SU-DHL-6 (cell line): Measurements from ENCODE around the gene DUS1L.

Experiments
- EZH2phosphoT487 ChIP-seq: fragments of 200-600 bp; sonication (generic), shearing (Covaris generic); conservative IDR thresholded peaks from 2 replicates; pipeline ENCODE4 v1.6.1; 2018; ENCODE audit warnings: mild to moderate bottlenecking, antibody characterized with exemption, low read length, moderate library complexity, mixed read lengths
- TF ChIP-seq, protein P1 (sequence below): fragments of 200-600 bp; sonication (generic); IDR thresholded peaks from one replicate; pipeline ENCODE4 v1.5.1; 2017; ENCODE audit warnings: antibody characterized with exemption, mild to moderate bottlenecking, low read length, moderate library complexity; ENCODE audit not compliant: insufficient read depth, poor library complexity, severe bottlenecking

DNA sequence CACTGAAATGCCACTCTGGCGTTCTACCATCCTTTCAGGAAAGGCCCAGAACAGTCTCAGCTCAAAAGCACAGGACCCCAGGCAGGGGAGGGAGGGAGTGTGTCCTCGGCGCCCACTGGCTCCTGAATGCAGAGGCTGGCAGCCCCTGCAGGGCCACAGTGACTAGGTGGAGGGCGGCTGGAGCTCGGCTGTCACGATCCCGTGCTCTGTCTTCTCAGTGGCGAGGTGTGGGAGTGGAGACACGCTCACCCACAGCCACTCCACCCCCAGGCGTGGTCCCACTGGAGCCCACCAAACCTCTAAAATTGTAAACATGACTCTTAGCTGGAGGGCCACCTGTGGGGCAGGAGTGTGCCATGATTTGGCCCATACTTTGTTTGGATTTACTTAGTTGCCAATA is 48.8 kb upstream of the DUS1L start:
- TF ChIP-seq, protein P1, sequence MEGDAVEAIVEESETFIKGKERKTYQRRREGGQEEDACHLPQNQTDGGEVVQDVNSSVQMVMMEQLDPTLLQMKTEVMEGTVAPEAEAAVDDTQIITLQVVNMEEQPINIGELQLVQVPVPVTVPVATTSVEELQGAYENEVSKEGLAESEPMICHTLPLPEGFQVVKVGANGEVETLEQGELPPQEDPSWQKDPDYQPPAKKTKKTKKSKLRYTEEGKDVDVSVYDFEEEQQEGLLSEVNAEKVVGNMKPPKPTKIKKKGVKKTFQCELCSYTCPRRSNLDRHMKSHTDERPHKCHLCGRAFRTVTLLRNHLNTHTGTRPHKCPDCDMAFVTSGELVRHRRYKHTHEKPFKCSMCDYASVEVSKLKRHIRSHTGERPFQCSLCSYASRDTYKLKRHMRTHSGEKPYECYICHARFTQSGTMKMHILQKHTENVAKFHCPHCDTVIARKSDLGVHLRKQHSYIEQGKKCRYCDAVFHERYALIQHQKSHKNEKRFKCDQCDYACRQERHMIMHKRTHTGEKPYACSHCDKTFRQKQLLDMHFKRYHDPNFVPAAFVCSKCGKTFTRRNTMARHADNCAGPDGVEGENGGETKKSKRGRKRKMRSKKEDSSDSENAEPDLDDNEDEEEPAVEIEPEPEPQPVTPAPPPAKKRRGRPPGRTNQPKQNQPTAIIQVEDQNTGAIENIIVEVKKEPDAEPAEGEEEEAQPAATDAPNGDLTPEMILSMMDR = no peak
- no peak for TF ChIP-seq EZH2phosphoT487
